ENCODE measurements around the gene CBL.

- TF ChIP-seq ATF2 (CRISPR knock-in tag; IDR thresholded peaks at IDR 0.05; ENCODE audit: borderline replicate concordance, low read depth) (no peak), CTCF (IDR thresholded peaks at IDR 0.05) (no peak), FOXP1 (CRISPR knock-in tag; IDR thresholded peaks at IDR 0.05; ENCODE audit: borderline replicate concordance) (no peak), TEAD1 (CRISPR knock-in tag; IDR thresholded peaks at IDR 0.05) (no peak), SP1 (CRISPR knock-in tag; conservative IDR thresholded peaks at IDR 0.05) (no peak), USF2 (CRISPR knock-in tag; IDR thresholded peaks at IDR 0.05) (no peak), GABPB1 (CRISPR knock-in tag; IDR thresholded peaks at IDR 0.05) (no peak)
Measured at GRCh38 chr11:119249671-119250010, 43.5 kb downstream of the CBL start.
